Measurements from ENCODE around the gene MUC6. TPM values are rescaled to one million over a fixed set of nuclear protein-coding genes. Genes with fewer than 3 reads are reported as not detected.

The MUC6 gene
- total and polyA plus RNA-seq, 10 donors = 0.02 to 0.76 (median 0.22) TPM; not detected in 3

DNA sequence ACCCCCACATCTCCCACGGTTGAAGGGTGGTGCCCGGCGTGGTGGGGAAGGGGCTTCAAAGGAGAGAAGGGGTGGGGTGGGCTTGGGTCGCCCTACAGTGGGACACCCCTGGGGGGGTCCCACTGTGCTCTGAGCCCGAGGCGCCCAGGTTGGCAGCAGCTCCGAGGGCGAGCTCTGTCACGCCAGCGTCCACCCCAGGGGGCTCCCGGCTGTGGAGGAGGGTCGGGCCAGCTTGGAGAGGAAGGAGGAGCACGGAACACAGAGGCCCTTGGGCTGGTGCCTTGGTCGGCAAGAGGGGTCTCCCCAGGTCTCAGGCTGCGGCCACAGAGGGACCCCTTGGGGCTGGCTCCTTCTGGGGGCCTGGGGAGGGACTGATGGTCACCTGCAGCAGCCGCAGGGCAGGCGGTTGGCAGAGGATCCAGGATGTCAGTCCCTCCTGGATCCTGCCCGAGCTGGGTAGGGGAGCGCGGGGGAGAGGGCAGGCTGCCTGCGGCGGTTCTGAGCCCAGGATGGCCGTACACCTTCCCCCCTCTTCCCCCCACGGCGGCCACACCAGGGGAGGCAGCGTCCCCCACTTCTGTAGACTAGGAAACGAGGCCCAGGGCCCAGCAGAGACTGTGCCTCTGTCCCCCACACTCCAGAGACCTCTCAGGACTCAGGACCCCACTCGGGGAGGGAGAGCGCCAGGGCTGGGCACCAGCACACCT, 788 bp downstream of the MUC6 start:
- WGBS, 5 donors = 79 to 88% (median 82%) methylated on average over 25 to 29 of the region's 29 CpGs
- Histone ChIP-seq H3K27ac (no peak overlapping the region), H3K9me3 (no peaks in the 10 kb centered on the region), H3K4me3 (no peak overlapping the region), H3K36me3 (no peaks in the 10 kb centered on the region), H3K27me3 (replicated peaks in 1 of 7) (peaks cover 0 to 19% (median 0%) of the 10 kb centered on the region in 7 donors), H3K4me1 (peaks cover 0 to 37% (median 5%) of the 10 kb centered on the region in 6 donors)
- TF ChIP-seq POLR2A (IDR thresholded peaks at IDR 0.05) = no peak
- TF ChIP-seq POLR2AphosphoS5 (IDR thresholded peaks at IDR 0.05) = peak in 1 of 3 donors; percentile 4
- no peak for DNase-seq
- intact Hi-C loops (cut with DNase I; ENCODE audit: low total_unique reads) = no loop called here

DNA sequence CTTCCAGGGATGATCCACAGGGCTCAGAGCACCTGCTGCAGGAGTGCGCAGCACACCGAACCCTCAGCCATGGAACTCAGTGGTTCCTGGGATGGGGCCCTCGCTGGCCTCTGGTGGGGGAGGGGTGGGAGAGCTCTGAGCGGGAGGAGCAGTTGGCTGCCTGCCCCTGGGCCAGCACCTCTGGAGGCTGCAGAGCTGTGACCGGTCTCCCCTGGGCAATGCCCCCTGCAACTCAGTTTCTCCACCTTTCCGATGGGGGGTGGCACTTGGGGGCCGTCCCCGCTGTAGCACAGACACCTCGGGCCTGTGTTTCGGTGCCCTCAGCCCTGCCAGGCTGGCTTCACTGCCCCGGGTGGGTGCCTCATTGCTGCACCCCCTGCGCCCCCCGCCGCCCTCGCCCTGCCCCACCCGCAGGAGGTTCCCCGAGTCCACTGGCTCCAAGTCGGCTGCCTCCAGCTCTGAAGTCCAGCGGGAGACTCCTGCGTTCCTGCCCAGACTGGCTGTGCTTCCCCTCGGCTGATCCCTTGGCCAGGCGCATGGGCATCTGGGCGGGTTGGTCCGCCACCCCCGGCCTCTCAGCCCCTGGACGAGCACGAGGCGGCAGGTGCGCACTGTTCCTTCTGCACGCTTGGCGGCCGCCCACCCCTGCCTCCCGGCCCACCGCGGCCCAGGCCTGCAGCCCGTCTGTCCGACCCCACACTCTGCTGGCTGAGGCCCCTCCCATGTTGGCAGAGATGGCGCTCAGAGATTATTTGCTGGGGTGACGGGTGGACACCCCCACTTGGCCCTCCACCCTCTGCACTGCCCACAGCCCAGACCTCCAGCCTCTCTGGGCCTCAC, 1.8 kb downstream of the MUC6 start:
- intact Hi-C loops (cut with DNase I; ENCODE audit: low total_unique reads) = no loop called here
- peak in 2 of 3 donors; percentile 9 to 16 for TF ChIP-seq POLR2AphosphoS5 (IDR thresholded peaks at IDR 0.05)
- TF ChIP-seq, protein P1, sequence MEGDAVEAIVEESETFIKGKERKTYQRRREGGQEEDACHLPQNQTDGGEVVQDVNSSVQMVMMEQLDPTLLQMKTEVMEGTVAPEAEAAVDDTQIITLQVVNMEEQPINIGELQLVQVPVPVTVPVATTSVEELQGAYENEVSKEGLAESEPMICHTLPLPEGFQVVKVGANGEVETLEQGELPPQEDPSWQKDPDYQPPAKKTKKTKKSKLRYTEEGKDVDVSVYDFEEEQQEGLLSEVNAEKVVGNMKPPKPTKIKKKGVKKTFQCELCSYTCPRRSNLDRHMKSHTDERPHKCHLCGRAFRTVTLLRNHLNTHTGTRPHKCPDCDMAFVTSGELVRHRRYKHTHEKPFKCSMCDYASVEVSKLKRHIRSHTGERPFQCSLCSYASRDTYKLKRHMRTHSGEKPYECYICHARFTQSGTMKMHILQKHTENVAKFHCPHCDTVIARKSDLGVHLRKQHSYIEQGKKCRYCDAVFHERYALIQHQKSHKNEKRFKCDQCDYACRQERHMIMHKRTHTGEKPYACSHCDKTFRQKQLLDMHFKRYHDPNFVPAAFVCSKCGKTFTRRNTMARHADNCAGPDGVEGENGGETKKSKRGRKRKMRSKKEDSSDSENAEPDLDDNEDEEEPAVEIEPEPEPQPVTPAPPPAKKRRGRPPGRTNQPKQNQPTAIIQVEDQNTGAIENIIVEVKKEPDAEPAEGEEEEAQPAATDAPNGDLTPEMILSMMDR (IDR thresholded peaks at IDR 0.05 in 8 of 11, conservative IDR thresholded peaks at IDR 0.05 in 3 of 11) = no peak
- TF ChIP-seq POLR2A (IDR thresholded peaks at IDR 0.05) = no peak
- no peak for DNase-seq
- Histone ChIP-seq H3K36me3 (no peaks in the 10 kb centered on the region), H3K27me3 (replicated peaks in 1 of 7) (peaks cover 0 to 14% (median 0%) of the 10 kb centered on the region in 7 donors), H3K4me1 (peaks cover 0 to 37% (median 4%) of the 10 kb centered on the region in 6 donors), H3K4me3 (no peak overlapping the region), H3K27ac (no peak overlapping the region), H3K9me3 (no peaks in the 10 kb centered on the region)
- 84 to 92% (median 90%) methylated on average over 8 to 39 of the region's 39 CpGs for WGBS, 5 donors

DNA sequence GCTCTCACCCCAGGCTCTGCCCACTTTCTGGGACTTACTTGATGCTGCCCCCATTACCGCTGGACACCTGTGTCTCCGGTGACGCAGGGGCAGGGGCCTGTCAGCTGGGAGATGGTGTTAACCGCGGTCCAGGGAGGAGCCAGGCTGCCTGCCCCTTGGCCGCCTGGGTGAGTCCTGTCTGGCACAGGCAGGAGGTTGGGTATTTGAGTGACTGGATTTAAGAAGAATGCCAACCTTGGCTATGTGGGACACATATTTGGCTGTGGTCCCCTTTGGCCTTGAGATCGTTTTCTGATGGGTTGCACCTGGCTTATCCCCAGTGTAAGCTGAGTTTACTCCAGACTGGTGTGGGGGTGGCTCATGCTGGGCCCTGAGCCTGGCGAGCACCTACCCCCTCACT, 2.5 kb downstream of the MUC6 start:
- no peak for DNase-seq
- peaks cover 0 to 38% (median 4%) of the 10 kb centered on the region in 6 donors for H3K4me1 ChIP-seq
- no peak for TF ChIP-seq POLR2A (IDR thresholded peaks at IDR 0.05)
- TF ChIP-seq, protein P1 (IDR thresholded peaks at IDR 0.05 in 8 of 11, conservative IDR thresholded peaks at IDR 0.05 in 3 of 11) = no peak
- no peak for TF ChIP-seq POLR2AphosphoS5 (IDR thresholded peaks at IDR 0.05)
- intact Hi-C loops (cut with DNase I; ENCODE audit: low total_unique reads) = no loop called here
- H3K27me3 ChIP-seq (replicated peaks in 1 of 7) = peaks cover 0 to 14% (median 0%) of the 10 kb centered on the region in 7 donors
- no peaks in the 10 kb centered on the region for H3K36me3 ChIP-seq
- WGBS, 5 donors = 85 to 98% (median 89%) methylated on average over 6 to 8 of the region's 8 CpGs
- H3K4me3 ChIP-seq = no peak overlapping the region
- no peaks in the 10 kb centered on the region for H3K9me3 ChIP-seq
- H3K27ac ChIP-seq = peak overlapping the region in 1 of 8 donors; percentile 19

DNA sequence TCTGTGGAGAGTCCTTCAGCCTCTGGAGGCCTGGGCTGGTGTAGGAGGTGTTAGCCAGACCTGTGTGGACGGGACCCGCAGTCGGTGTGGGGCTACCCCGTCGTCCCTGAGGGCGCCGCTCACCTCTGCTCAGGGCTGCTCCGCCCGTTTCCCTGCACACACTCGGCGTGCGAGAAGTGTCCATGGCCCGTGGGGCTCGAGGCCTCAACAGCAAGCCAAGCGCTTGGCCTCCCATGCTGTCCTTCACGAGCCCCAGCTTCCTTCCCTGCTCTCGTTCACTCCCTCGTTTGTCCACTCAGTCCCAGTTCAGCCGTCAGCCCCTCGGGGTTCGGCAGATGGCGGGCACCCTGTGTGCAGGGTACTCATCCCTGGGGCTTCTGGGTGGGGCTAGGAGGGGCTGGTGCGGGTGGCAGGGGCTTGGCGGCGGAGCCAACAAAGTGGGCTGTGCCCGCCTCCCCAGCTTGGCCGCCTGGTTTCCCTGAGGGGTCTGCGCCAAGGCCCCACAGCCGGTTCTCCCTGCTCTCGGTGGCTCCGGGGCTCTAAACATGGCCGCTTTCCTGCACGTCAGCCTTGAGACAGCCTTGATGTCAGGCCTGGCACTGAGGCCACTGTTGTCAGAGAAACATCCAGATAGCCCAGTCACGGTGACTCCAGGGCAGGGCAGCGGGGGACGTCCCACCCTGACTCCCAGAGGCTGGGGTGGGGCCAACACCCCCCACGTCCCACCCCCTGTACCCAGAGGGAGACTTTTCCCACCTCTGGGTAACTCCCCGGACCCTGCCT, 3.3 kb downstream of the MUC6 start:
- H3K27me3 ChIP-seq (replicated peaks in 1 of 7) = peaks cover 0 to 14% (median 0%) of the 10 kb centered on the region in 7 donors
- H3K27ac ChIP-seq = peak overlapping the region in 4 of 8 donors; percentile 8 to 45 (median 18)
- H3K4me3 ChIP-seq = no peak overlapping the region
- no peak for DNase-seq
- intact Hi-C loops (cut with DNase I; ENCODE audit: low total_unique reads) = no loop called here
- H3K4me1 ChIP-seq = peaks cover 0 to 40% (median 4%) of the 10 kb centered on the region in 6 donors
- 62 to 78% (median 71%) methylated on average over 33 to 38 of the region's 38 CpGs for WGBS, 5 donors
- H3K36me3 ChIP-seq = no peaks in the 10 kb centered on the region
- H3K9me3 ChIP-seq = no peaks in the 10 kb centered on the region
- TF ChIP-seq, protein P1 (IDR thresholded peaks at IDR 0.05 in 8 of 11, conservative IDR thresholded peaks at IDR 0.05 in 3 of 11) = no peak
- TF ChIP-seq POLR2AphosphoS5 (IDR thresholded peaks at IDR 0.05) = peak in 2 of 3 donors; percentile 66 to 67
